Stimulated activated CD8-positive, alpha-beta memory T cell treated with anti-CD3 and anti-CD28 coated beads, Interleukin-15, amount 100 ng/mL, for 48 hours (primary cell): ENCODE results near the gene SPPL2A.
"Not testable (repeated sequence)": the region's sequence is repeated elsewhere in the genome, so short reads cannot be mapped to it uniquely, and the experiment has no call there.

Source experiments
- DNase-seq, 2 donors: peaks; one replicate each; pipeline ENCODE4 v3.0.0-alpha.2; 2020; ENCODE audit warnings: low read depth in 2 of 2

Gene SPPL2A

DNA sequence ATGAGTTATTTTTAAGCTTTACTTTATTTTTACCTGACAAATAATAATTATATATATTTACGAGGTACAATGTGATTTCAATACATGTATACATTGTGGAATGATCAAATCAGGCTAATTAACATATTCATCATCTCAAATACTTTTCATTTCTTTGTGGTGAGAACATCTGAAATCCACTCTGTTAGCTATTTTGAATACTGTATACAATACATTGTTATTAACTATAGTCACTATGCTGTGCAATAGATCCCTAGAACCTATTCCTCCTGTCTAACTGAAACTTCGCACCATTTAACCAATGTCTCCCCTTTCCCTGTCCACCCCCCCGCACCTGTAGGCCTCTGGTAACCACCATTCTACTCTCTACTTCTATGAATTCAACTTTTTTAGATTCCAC, 7.9 kb upstream of the SPPL2A start:
- DNase-seq, result no peak

DNA sequence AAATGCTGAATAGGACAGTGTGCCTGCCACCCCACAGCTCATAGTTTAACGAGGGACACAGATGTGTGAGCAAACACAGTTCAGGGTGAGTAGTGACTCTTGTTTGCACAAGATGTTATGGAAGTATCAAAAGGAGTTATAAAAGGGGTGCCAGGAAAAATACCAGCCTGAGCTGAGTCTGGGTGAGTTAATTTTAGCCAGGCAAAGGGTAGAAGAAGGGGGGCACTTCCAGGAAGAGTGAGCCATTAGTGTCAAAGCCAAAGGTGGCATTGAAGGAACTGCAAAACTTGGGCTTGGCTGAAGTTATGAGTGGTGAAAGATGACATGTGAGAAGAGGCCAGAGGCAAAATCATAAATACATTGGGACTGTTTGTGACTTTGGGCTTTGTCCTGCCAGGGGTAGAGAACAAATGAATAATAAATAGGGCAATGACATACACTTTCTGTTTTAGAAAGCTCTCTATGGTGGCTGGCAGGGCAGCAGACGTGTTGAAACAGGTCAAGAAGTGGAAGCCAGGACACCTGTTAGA, 1.9 kb upstream of the SPPL2A start:
- DNase-seq, result no peak

DNA sequence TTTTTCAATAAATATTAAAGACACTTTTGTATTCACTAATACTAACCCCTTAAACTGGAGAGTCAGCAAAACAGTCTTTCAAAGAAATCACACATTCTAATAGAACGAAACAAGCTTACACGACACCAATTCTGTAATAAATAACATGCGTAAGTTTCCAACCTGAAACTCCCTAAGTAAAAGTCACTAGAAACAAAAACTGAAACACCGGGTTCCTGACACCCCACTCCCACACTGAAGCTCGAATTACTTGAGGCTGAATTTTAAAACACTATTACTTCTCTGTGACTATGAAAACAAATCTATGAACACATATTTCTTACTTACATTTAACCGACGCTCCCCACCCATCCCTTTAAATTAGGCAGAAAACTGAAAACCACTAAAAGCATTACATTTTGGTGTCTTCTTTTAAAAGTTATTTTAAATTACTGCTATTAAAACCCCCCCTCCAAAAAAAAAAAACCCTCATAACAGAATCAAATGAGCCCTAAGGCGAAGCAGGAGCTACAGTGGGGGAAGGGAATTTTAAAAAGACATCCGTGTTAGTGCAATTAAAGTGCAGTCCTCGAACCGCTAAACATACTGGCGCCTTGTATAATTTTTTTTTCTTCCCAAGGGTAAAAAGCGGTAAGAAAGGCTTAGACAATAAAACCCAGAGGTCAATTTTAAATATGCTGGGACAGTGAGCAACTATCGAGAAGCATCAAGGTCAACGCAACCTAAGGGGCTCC, 878 bp downstream of the SPPL2A start:
- no peak for DNase-seq

DNA sequence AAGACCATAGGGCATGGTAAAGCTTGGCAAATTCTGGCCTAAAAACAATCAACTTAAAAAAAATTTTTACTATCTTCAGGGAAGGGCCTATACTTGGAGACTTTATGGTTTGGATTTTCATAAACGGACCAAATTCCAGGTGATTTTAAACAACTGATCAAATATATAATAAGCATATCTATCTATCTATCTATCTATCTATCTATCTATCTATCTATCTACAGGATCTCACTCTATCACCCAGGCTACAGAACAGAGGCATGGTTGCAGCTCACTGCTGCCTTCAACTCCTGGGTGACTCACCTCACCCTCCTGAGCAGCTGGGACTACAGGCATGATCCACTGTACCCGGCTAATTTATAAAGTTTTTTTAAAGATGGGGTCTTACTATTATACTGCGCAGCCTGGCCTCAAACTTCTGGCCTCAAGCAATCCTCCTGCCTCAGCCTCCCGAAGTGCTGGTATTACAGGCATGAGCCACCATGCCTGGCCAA, 6.7 kb downstream of the SPPL2A start:
- DNase-seq, result no peak

DNA sequence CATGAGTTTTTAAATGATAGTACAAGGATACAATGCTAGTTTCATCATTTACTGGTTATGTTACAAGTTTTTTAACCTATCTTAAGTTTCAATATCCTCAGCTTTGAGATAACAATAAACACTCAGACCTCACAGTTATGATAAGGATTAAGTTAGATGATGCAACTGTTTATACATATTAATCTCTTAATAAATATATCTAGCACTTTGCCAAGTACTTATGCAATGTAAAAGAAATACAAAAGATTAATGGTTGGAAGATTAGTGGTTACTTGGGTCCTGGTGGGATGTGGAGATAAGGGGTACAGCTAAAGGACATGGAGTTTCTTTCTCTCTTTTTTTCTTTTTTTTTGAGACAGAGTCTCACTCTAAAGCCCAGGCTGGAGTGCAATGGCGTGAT, 12.0 kb downstream of the SPPL2A start:
- DNase-seq, result no peak

DNA sequence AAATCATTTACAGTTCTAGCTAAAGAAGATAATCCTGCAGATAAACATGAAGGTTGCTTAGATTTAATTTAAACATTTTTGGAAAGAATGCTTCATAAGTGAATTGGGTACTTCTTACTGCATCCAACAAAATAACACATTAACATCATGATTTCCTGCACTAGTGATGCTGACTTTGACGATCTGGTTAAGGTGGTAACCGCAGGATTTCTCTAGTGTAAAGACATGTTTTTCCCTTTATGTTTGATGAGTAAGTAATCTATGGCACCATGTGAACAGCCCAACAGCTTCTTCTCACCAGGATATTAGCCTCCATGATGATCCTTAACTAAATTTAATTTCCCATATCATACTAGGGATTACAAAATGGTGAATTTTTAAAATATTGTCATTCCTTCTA, 14.1 kb downstream of the SPPL2A start:
- no peak for DNase-seq

DNA sequence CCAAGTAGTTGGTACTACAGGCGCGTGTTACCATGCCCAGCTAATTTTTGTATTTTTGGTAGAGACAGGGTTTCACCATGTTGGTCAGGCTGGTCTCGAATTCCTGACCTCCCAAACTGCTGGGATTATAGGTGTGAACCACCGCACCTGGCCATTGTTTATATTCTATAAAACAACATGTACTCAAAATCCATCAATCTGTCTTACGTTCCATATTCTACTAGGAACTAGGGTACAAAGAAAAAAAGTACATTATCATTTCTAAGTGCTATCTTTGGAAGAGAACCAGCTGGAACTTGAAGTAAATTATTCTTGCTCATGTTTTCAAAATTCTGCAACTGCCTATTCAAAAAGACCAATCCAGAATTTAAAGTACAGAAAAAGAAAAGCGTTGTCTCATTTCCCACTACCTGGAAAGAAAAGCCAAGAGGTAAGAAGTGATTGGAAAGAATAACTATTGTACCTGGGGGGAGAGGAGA, 15.2 kb downstream of the SPPL2A start:
- DNase-seq, result no peak

DNA sequence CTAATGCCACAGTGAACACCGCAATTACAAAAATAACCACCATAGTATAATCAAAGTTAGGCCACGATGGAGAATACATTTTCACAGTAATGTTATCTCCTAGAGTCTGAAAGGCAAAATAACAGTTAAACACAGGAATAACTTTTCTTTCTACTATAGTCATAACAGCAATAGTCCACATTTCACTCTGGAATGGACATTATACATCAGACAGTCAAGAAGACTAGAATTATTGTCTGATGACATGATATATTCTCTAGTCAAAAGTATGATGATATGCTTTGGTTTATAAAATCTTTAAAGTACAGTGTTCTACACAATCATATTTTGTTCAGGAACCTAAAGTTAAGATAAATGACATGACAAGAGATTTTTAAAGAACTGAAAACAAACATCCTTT, 18.0 kb downstream of the SPPL2A start:
- DNase-seq, result no peak

DNA sequence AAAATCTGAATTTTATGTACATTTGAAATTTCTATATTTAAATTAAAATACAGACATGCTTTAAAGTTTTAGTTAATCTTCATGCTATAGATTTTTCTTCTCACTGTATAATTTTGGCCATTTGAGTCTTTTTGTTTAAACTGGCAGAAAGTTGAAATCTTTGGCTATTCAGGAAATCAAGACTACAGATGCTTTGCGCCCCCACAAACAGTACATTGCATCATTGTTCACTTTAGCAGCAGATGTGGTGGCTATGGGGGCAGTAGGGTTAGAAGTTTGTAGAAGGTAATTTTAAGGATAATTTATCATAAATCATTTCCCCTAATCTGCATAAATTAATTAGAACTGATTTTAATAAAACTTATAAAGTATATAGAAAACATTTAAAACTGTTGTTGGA, 20.9 kb downstream of the SPPL2A start:
- no peak for DNase-seq

DNA sequence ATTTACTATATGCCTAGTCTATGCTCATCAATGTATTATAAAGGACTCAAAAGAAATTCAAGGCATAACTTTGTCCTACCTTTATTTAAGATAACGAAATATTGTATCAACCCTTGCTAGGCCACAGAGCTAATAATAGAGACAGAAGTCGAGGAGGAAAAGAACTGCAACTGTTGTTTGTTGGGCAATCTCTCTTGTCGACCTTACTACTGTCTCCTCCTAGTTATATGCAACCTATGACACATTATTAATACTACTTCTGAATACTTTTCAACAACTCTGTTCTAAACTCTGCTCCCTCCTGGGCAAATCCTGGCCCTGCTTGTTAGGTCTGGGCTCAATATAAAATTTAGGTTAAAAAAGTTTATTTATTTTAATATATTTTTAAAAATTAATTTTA, 24.6 kb downstream of the SPPL2A start:
- no peak for DNase-seq

DNA sequence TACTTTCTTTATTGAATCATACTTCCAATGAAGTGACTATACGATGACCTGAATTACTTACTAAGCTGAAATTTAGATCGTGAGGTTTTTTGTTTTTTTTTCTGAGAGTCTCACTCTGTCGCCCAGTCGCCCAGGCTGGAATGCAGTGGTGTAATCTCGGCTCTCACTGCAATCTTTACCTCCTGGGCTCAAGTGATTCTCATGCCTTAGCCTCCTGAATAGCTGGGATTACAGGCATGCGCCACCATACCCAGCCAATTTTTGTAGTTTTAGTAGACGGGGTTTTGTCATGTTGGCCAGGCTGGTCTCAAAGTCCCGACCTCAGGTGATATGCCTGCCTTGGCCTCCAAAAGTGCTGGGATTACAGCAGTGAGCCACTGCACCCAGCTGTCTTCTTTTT, 28.7 kb downstream of the SPPL2A start:
- no peak for DNase-seq

DNA sequence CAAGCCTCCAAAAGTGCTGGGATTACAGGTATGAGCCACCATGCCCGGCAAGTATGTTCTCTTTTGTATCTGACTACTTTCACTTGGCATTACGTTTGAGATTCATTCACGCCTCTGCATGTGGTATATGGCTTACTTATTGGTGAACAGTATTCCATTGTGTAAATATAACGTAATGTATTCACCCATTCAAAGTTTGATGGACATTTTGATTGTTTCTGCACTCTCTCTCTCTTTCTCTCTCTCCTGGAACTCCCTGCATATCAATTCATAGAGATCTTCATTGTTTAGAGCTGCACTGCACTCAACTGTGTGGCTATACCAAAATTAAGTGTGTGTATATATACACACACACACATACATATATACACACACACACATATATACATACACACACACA, 30.4 kb downstream of the SPPL2A start:
- no peak for DNase-seq

DNA sequence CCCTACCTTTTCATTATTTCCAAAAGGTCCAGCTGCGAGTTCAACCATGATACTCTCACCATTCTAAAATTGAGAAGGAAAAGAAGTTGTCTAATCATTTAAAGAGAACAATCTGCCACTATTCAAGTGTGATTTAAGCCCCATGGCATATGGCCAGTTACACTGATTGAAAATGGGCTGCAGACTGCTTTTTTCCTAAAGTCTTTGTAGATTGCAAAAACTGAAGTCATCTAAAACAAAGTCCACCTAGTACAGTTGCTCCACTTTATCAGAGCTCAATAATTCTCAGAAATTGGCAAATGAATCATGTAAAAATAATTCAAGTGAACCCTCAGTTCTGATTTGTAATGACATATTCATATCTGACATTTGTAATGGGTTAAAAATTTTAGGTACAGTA, 39.2 kb downstream of the SPPL2A start:
- DNase-seq, result no peak

DNA sequence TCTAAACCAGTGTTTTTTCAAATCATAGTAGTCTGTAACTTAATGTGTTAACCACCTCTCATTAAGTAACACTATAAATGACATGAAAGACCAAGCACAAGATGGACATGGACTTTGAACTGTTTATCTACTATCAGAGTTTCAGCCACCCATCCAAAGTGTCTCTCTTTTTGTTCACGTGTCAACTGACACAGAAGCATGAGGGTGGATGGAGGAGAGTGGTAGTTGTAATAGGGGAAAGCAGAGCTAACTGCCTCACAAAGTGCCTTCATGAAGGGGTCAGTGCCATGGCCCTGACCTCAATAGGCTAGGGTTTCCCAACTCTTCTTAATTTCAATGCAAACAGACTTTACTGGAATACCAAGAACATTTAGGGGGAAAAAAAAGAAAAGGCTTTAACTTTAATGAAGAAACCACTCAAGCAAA, 46.8 kb downstream of the SPPL2A start:
- no peak for DNase-seq

DNA sequence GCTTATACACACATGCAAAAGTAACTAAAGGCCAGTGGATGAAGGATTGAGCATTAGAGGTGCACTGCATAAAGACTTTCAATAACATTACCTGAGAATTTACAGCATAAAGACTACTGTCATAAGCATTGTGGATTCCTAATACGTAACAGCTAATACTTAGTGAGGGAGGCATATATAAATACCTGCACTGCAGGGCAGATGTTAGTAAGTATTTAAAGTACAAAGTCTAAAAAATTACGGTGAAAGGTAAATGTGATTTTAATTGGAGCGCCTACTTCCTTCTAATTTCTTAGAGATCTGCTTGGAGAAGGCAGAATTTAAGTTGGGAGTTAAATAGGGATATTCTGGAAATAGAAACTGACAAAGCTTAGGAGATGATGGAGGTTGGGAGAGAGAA, 53.5 kb downstream of the SPPL2A start:
- no peak for DNase-seq

DNA sequence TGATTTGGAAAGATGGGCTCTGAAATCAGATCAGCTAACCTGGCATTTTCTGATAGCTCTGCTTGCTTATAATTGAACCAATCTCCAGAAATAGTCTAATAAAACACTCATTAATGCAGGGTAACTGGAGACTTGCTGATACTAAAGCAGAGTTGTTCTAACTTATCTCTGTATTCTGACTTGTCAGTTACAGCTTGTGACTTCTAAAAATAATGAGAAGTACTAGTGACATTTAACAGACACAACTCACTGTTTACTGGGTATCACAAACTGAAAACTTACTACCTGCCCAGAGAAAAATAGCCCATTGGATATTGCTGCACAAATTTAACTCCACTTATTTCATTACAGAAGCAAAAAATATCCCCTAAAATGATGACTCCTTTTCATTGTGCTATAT, 54.9 kb downstream of the SPPL2A start:
- DNase-seq, result no peak

DNA sequence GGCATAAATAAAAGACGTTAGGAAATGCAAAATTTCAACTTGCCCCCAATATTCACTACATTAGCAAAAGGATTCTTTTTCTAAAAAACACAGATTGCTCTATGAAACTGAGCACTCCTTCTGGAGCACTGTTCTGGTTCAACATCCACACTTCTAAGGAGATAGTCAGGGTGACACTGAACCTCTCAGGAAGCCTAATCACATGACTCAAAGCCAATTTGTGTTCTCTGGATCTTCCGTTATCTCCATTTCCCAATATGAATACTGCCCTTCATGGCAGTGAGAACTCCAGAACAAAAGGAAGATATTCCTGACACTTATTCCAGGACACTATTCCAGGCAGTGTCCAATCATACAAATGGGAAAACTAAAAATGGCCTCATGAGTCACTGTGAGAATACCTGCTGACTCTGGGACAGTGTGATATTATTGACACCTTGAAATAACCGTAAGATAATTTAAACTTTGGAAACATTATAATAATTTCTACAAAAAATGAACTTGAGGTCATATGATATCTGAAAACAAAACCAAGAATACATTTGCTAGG, 57.6 kb downstream of the SPPL2A start:
- DNase-seq, result no peak

DNA sequence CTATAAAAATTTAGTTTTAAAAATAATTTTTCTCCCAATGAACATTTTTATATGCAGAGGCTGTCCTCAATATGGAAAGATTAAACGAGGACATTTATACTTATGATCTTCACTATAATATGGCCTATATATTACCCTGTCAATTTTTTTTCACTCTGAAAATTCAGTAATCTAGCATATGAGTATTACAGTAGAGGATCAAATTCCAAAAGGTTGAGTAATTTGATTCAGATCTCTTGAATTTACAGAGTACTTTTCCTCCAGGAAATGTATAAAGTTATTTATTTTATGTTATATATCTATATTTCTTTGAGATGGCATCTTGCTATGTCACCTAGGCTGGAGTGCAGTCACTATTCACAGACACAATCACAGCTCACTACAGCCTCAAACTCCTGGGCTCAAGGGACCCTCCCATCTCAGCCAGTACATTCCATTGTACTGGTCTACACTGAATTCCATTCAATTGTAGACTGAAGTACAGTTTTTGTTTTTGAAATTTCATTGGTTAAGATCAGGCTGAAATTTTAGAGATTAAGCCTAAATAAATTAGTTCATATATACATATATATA, 62.7 kb downstream of the SPPL2A start:
- no peak for DNase-seq

DNA sequence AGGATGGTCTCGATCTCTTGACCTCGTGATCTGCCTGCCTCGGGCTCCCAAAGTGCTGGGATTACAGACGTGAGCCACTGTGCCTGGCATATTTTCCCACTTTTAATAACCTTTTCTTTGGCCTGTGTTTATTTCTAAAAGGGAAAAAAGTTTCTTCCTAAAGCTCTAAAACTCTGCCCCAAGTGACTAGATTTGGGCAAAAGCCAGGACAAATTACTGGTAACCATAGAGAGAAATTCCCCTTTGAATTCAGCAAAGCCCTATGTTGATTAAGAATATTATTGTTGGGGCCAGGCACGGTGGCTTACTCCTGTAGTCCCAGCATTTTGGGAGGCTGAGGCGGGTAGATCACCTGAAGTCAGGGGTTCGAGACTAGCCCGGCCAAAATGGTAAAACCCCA, 67.4 kb downstream of the SPPL2A start:
- no peak for DNase-seq

DNA sequence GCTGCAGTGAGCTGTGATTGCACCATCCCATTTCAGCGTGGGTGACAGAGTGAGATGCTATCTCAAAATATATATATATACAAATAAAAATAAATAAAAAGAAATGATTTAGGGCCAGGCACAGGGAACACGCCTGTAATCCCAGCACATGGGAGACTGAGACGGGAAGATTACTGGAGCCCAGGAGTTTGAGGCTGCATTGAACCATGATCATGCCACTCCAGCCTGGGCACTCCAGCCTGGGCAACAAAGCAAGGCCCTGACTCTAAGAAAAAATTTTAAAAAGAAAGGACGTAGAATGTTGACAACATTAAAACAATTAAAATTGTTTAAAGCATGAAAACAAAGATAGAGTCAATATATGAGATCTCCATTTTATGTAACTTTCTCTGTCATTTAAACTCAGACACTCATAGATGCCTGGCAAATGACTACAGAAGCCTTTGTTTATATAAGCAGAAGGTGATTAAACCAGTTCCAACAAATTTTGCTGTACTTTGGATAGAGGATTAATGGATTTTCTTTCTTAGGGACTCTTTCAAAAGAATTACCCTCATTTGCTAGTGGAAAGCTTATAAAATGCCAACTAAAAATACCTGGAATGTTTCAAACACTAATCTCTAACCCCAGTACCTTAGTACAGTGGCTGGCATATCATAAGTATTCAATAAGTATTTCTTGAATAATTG, 68.3 kb downstream of the SPPL2A start:
- no peak for DNase-seq

DNA sequence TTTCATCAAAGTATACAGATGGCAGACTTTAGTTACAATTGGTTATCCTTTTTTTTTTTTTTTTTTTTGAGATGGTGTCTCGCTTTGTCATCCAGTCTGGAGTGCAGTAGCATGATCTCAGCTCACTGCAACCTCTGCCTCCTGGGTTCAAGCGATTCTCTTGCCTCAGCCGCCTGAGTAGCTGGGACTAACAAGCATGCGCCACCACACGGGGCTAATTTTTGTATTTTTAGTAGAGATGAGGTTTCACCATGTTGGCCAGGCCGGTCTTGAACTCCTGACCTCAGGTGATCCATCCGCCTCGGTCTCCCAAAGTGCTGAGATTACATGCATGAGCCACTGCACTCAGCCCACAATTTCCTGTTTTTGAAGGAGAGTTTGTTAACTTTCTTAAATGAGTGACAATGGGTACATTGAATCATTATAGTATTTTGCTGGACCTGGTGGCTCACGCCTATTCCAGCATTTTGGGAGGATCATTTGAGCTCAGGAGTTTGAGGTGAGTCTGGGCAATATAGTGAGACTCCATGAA, 70.8 kb downstream of the SPPL2A start:
- not testable (repeated sequence) for DNase-seq

DNA sequence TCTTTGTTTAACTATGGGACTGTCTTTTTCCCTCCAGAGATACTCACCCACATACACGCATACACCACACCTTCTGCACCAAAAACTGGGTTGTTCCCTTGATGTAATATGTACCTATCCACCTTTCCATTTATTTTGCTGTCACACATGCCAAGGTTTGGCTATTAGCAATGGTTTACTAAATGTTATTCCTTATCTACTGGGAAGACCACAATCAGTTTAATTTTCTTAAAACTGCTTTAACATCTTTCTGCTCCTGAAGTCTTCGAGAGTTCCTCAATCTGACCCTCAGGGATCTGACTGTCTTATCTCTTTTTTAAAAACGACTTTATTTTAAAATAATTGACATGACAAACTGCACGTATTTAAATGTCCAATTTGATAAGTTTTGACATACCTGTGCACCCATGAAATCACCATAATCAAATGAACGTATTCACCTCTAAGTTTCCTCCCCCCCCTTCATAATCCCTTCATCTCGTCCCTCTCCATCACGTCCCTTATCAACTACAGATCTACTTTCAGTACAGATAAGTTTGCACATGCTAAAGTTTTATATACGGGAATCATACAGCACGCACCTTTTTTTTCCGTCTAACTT, 78.1 kb downstream of the SPPL2A start:
- no peak for DNase-seq
